Measurements from ENCODE around the gene PANX3. TPM values are rescaled to one million over a fixed set of nuclear protein-coding genes. Genes with fewer than 3 reads are reported as not detected.

The PANX3 gene
- total RNA-seq, 2 experiments from 2014 or later: not detected

DNA sequence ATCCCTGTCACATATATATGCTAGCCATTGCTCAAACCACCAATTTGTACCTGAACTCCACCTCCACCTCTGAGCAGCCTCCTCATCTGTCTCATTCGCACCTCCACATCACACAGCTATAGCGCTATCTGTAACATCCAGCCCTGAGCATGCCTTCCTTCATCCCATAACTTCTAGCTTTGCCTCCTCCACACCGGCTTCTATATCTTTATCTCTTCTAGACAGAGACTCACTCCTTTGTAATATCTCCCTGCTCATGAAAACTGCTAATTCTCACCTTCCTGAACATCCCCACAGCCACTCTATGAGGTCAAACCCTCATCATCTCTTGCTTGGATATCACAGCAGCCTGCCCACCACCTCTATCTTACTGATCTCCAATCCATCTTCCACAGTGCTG lies 56.4 kb downstream of the PANX3 start:
- no peaks in the 10 kb centered on the region for H3K27me3 Mint-ChIP-seq
- TF ChIP-seq, protein P1, sequence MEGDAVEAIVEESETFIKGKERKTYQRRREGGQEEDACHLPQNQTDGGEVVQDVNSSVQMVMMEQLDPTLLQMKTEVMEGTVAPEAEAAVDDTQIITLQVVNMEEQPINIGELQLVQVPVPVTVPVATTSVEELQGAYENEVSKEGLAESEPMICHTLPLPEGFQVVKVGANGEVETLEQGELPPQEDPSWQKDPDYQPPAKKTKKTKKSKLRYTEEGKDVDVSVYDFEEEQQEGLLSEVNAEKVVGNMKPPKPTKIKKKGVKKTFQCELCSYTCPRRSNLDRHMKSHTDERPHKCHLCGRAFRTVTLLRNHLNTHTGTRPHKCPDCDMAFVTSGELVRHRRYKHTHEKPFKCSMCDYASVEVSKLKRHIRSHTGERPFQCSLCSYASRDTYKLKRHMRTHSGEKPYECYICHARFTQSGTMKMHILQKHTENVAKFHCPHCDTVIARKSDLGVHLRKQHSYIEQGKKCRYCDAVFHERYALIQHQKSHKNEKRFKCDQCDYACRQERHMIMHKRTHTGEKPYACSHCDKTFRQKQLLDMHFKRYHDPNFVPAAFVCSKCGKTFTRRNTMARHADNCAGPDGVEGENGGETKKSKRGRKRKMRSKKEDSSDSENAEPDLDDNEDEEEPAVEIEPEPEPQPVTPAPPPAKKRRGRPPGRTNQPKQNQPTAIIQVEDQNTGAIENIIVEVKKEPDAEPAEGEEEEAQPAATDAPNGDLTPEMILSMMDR (IDR thresholded peaks at IDR 0.05): no peak
- CTCF ChIA-PET: no interaction called here

DNA sequence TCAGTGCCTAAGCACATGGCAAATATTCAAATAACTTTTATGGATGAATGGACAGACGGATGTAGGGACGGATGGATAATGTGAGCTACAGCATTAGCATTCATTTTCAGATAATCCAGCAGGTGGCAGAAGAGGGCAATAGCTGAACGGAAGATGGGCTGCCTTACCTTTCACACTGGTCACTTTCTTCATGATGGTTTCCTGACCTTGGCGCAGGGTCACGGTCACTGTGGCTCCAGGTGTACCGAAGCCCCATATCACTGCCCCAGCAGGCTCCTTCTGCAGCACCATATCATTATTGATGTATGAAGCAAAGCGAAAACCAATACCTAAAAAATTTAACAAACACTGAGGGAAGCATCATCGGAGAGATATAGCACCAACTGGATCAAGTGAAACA lies 58.0 kb downstream of the PANX3 start:
- no peaks in the 10 kb centered on the region for H3K27me3 ChIP-seq (ENCODE audit: control insufficient read depth in 1 of 2, insufficient read depth in 2 of 2, low read length in 2 of 2)
- intact Hi-C loops (cut with DNase I, micrococcal nuclease): loop anchor here (1.0 to 10.0 kb wide), 4 partner anchors 94 to 168 kb away; no protein-coding TSS in a partner anchor
- no peaks in the 10 kb centered on the region for H3K9me3 Mint-ChIP-seq
- ATAC-seq (ENCODE audit: poor library complexity) (no peak), DNase-seq (peak in 13 of 14 experiments; percentile 2 to 80 (median 22))
- CTCF ChIA-PET: interaction anchor here (0.6 to 5.9 kb wide), 31 partner anchors 9 to 196 kb away, joined by 3 to 48 read pairs (median 4); partner anchors contain the start of genes ESAM, MSANTD2, ROBO3 and TBRG1
- no peaks in the 10 kb centered on the region for H3K27me3 Mint-ChIP-seq
- H3K9me3 ChIP-seq (ENCODE audit: control insufficient read depth in 1 of 2, insufficient read depth in 1 of 2, low read length in 2 of 2): no peaks in the 10 kb centered on the region
- H3K36me3 ChIP-seq (ENCODE audit: insufficient read depth, low read length): no peaks in the 10 kb centered on the region
- peaks cover 25% of the 10 kb centered on the region for H3K36me3 Mint-ChIP-seq (ENCODE audit: low read depth)
- POLR2A ChIA-PET: interaction anchor here (0.6 to 6.2 kb wide), 12 partner anchors 22 to 207 kb away, joined by 3 to 89 read pairs (median 6); partner anchors contain the start of genes ESAM, MSANTD2 and NRGN
- TF ChIP-seq, protein P1 (IDR thresholded peaks at IDR 0.05): peak; percentile 97
- H3K4me1 ChIP-seq (ENCODE audit: insufficient read depth, low read length): peaks cover 28% of the 10 kb centered on the region
- H3K4me3 Mint-ChIP-seq: no peak overlapping the region
- H3K27ac ChIP-seq (ENCODE audit: low read depth in 1 of 2, low read length in 2 of 2): no peak overlapping the region
- H3K27ac Mint-ChIP-seq: no peak overlapping the region
- no peak overlapping the region for H3K4me3 ChIP-seq (ENCODE audit: low read length)
- peaks cover 32% of the 10 kb centered on the region for H3K4me1 Mint-ChIP-seq (ENCODE audit: low read depth)

More for the DNA sequence above, 56.4 kb downstream of the PANX3 start:
- intact Hi-C loops (cut with DNase I, micrococcal nuclease): loop anchor here in 1 of 2 experiments (2.0 to 10.0 kb wide), 2 partner anchors 47 to 127 kb away; no protein-coding TSS in a partner anchor
- H3K4me3 ChIP-seq (ENCODE audit: low read length): no peak overlapping the region
- Mint-ChIP-seq H3K36me3 (ENCODE audit: low read depth) (peaks cover 17% of the 10 kb centered on the region), H3K9me3 (no peaks in the 10 kb centered on the region), H3K4me1 (ENCODE audit: low read depth) (peaks cover 20% of the 10 kb centered on the region), H3K27ac (no peak overlapping the region), H3K4me3 (no peak overlapping the region)
- H3K9me3 ChIP-seq (ENCODE audit: control insufficient read depth in 1 of 2, insufficient read depth in 1 of 2, low read length in 2 of 2): no peaks in the 10 kb centered on the region
- H3K27ac ChIP-seq (ENCODE audit: low read depth in 1 of 2, low read length in 2 of 2): no peak overlapping the region
- DNase-seq (no peak), ATAC-seq (ENCODE audit: poor library complexity) (no peak)
- H3K36me3 ChIP-seq (ENCODE audit: insufficient read depth, low read length): no peaks in the 10 kb centered on the region
- H3K4me1 ChIP-seq (ENCODE audit: insufficient read depth, low read length): peaks cover 15% of the 10 kb centered on the region
- no peaks in the 10 kb centered on the region for H3K27me3 ChIP-seq (ENCODE audit: control insufficient read depth in 1 of 2, insufficient read depth in 2 of 2, low read length in 2 of 2)
- POLR2A ChIA-PET: no interaction called here

Other genes starting within 250 kb of the PANX3 start
- not detected for gene OR8B2, start 226.9 kb upstream of the PANX3 start, total RNA-seq
- gene OR8B3, start 212.4 kb upstream of the PANX3 start, total RNA-seq: not detected
- not detected for gene OR8B4, start 186.6 kb upstream of the PANX3 start, total RNA-seq
- gene OR8B8, start 165.7 kb upstream of the PANX3 start, total RNA-seq: not detected
- gene OR8B12, start 67.8 kb upstream of the PANX3 start, total RNA-seq: not detected
- gene OR8A1, start 41.4 kb upstream of the PANX3 start, total RNA-seq: not detected
- gene TBRG1, start 11.4 kb downstream of the PANX3 start, total RNA-seq: 10 to 100 TPM; 62.4 to 65.9 TPM
- 1 to 10 TPM; 4.5 to 5.6 TPM for gene SIAE, start 62.3 kb downstream of the PANX3 start, total RNA-seq
- under 1 TPM in 1 of 2 experiments, not detected in 1; 0.16 TPM for gene SPA17, start 62.5 kb downstream of the PANX3 start, total RNA-seq
- 1 to 10 TPM in 1 of 2 experiments, under 1 TPM in 1; 0.84 to 1.4 TPM for gene NRGN, start 128.5 kb downstream of the PANX3 start, total RNA-seq
- under 1 TPM in 1 of 2 experiments, not detected in 1; 0.28 TPM for gene VSIG2, start 140.8 kb downstream of the PANX3 start, total RNA-seq
- gene ESAM, start 150.9 kb downstream of the PANX3 start, total RNA-seq: under 1 TPM; 0.38 to 0.64 TPM
- gene MSANTD2, start 189.0 kb downstream of the PANX3 start, total RNA-seq: 1 to 10 TPM; 4.2 to 5.1 TPM

All from CD4-positive, alpha-beta T cell (primary cell).